Prostate gland (tissue), 2 donors: ENCODE results near the gene P2RY1. TPM values are rescaled to one million over a fixed set of nuclear protein-coding genes. Genes with fewer than 3 reads are reported as not detected.
"Not testable (repeated sequence)": the region's sequence is repeated elsewhere in the genome, so short reads cannot be mapped to it uniquely, and the experiment has no call there.

Experiments
- DNase-seq: peaks from one replicate; pipeline ENCODE4 v3.0.0-alpha.2; 2019; ENCODE audit warnings: low spot score
- H3K27ac ChIP-seq, 2 donors: fragments of 200-600 bp; sonication (generic); 2 replicates each; pipeline ENCODE4 v1.5.1; 2017 to 2019
- H3K27me3 ChIP-seq: fragments of 200-600 bp; sonication (generic); replicated peaks from 2 replicates; pipeline ENCODE4 v1.5.1; 2019; ENCODE audit not compliant: insufficient read depth
- H3K36me3 ChIP-seq, 2 donors: fragments of 200-600 bp; sonication (generic); 1 replicate in 1 of 2; 2 replicates in 1 of 2; pipeline versions ENCODE4 v1.5.1 to v1.8.1; 2017 to 2019
- H3K4me1 ChIP-seq: fragments of 200-600 bp; sonication (generic); replicated peaks from 2 replicates; pipeline ENCODE4 v1.5.1; 2019
- H3K4me3 ChIP-seq, 2 donors: fragments of 200-600 bp; sonication (generic); 2 replicates each; pipeline ENCODE4 v1.5.1; 2017 to 2019
- H3K9me3 ChIP-seq: fragments of 200-600 bp; sonication (generic); 2 replicates; pipeline ENCODE4 v1.5.1; 2017
- CTCF ChIP-seq, 4 experiments: fragments of 200-600 bp in 2 of 4; fragments of 450-650 bp in 2 of 4; sonication (generic) in 2 of 4; IDR thresholded peaks; 1 replicate in 3 of 4; 2 replicates in 1 of 4; pipeline ENCODE4 v1.5.1; 2016 to 2019; ENCODE audit warnings: antibody characterized with exemption in 4 of 4, mild to moderate bottlenecking in 2 of 4, moderate library complexity in 2 of 4
- POLR2A ChIP-seq: fragments of 450-650 bp; IDR thresholded peaks from one replicate; pipeline ENCODE4 v1.6.1; 2016; ENCODE audit warnings: antibody characterized with exemption, mild to moderate bottlenecking
- POLR2AphosphoS5 ChIP-seq: sonication (generic); formaldehyde crosslinking; IDR thresholded peaks from one replicate; pipeline ENCODE4 v1.6.1; 2017; ENCODE audit warnings: antibody characterized with exemption
- WGBS: methylation state at CpG from one replicate; pipeline ENCODE4 v1.1.5; 2018; 5-methylcytosine and 5-hydroxymethylcytosine counted together
- intact Hi-C: fragments of 100-400 bp; cut with DNase I; formaldehyde crosslinking; loops from one replicate; pipeline ENCODE4 v1.14.2; 2022
- total RNA-seq, 2 donors: library from RNA; depleted of rRNA; stranded (reverse); fragments of >200 nt; gene quantifications; one replicate each; pipeline ENCODE4 v1.1.0, GENCODE V29; 2016

P2RY1 gene
- total RNA-seq, 2 donors from 2014 or later, result 14.3 to 33.5 TPM

GRCh38 chr3:152843955-152844354 lies 9.0 kb downstream of the P2RY1 start:
- intact Hi-C loops, result no loop called here
- no peaks in the 10 kb centered on the region for H3K27me3 ChIP-seq
- H3K9me3 ChIP-seq, result no peaks in the 10 kb centered on the region
- no peaks in the 10 kb centered on the region for H3K36me3 ChIP-seq
- no peak overlapping the region for H3K4me3 ChIP-seq
- no peak for DNase-seq
- no peak overlapping the region for H3K27ac ChIP-seq
- TF ChIP-seq CTCF (IDR thresholded peaks at IDR 0.05), result no peak
- H3K4me1 ChIP-seq, result no peaks in the 10 kb centered on the region

GRCh38 chr3:152846572-152847202 lies 11.8 kb downstream of the P2RY1 start:
- DNase-seq, H3K27me3 ChIP-seq, intact Hi-C loops, H3K9me3 ChIP-seq, H3K4me3 ChIP-seq, H3K36me3 ChIP-seq, H3K4me1 ChIP-seq, H3K27ac ChIP-seq: not testable (repeated sequence)
- 100% methylated on average over 3 of the region's 3 CpGs for WGBS

GRCh38 chr3:152847599-152847998 lies 12.7 kb downstream of the P2RY1 start:
- H3K4me3 ChIP-seq, H3K27ac ChIP-seq, H3K4me1 ChIP-seq, H3K9me3 ChIP-seq, H3K36me3 ChIP-seq, intact Hi-C loops, H3K27me3 ChIP-seq, DNase-seq: not testable (repeated sequence)
- 90% methylated on average over 1 of the region's 1 CpG for WGBS

GRCh38 chr3:152849996-152850578 lies 15.2 kb downstream of the P2RY1 start:
- 90% methylated on average over 2 of the region's 2 CpGs for WGBS
- intact Hi-C loops, result no loop called here
- no peak for DNase-seq
- Histone ChIP-seq H3K36me3 (no peaks in the 10 kb centered on the region), H3K4me1 (no peaks in the 10 kb centered on the region), H3K27ac (no peak overlapping the region), H3K9me3 (no peaks in the 10 kb centered on the region), H3K27me3 (no peaks in the 10 kb centered on the region), H3K4me3 (no peak overlapping the region)
- no peak for TF ChIP-seq POLR2AphosphoS5
- TF ChIP-seq POLR2A, result no peak
- TF ChIP-seq CTCF (IDR thresholded peaks at IDR 0.05), result no peak

GRCh38 chr3:152853196-152853595 lies 18.3 kb downstream of the P2RY1 start:
- DNase-seq, result no peak
- Histone ChIP-seq H3K4me1 (no peaks in the 10 kb centered on the region), H3K36me3 (no peaks in the 10 kb centered on the region), H3K9me3 (no peaks in the 10 kb centered on the region), H3K27me3 (no peaks in the 10 kb centered on the region), H3K4me3 (no peak overlapping the region), H3K27ac (no peak overlapping the region)
- TF ChIP-seq POLR2AphosphoS5 (no peak), CTCF (IDR thresholded peaks at IDR 0.05) (no peak), POLR2A (no peak)
- 48% methylated on average over 2 of the region's 2 CpGs for WGBS
- intact Hi-C loops, result no loop called here

- Histone ChIP-seq H3K4me3 (no peak overlapping the region), H3K36me3 (no peaks in the 10 kb centered on the region), H3K9me3 (no peaks in the 10 kb centered on the region), H3K4me1 (no peaks in the 10 kb centered on the region), H3K27ac (no peak overlapping the region), H3K27me3 (no peaks in the 10 kb centered on the region)
- intact Hi-C loops, result no loop called here
- TF ChIP-seq POLR2A (no peak), POLR2AphosphoS5 (no peak), CTCF (IDR thresholded peaks at IDR 0.05) (no peak)
- 100% methylated on average over 1 of the region's 1 CpG for WGBS
- DNase-seq, result no peak
Observed at GRCh38 chr3:152857082-152857481, 22.2 kb downstream of the P2RY1 start.
